Fibroblast of skin of right biceps (primary cell): ENCODE measurements around the gene ADGRG2.
"Not testable (repeated sequence)": the region's sequence is repeated elsewhere in the genome, so short reads cannot be mapped to it uniquely, and the experiment has no call there.

Experiments used
- DNase-seq: peaks from one replicate; pipeline ENCODE4 v3.0.0-alpha.2; 2013

Gene ADGRG2

GRCh38 chrX:18995221-18995620, 127.0 kb downstream of the ADGRG2 start:
- peak; percentile 85 for DNase-seq

- DNase-seq, result peak; percentile 89
Observed at GRCh38 chrX:18994713-18995112, 127.6 kb downstream of the ADGRG2 start.

- DNase-seq, result no peak
Observed at GRCh38 chrX:18992829-18993228, 129.4 kb downstream of the ADGRG2 start.

GRCh38 chrX:18985186-18985435, 137.2 kb downstream of the ADGRG2 start:
- no peak for DNase-seq

GRCh38 chrX:18984381-18985185, 137.7 kb downstream of the ADGRG2 start:
- DNase-seq, result peak; percentile 78

GRCh38 chrX:18983666-18984380, 138.4 kb downstream of the ADGRG2 start, which contains the start of gene PHKA2:
TSS of gene PHKA2 (minus strand) at chrX:18984114. CDS start at chrX:18983932, 182 bp downstream.
- DNase-seq, result peak; percentile 66

GRCh38 chrX:18981124-18981807, 141.0 kb downstream of the ADGRG2 start:
- DNase-seq, result no peak

GRCh38 chrX:18980262-18980661, 142.0 kb downstream of the ADGRG2 start:
- DNase-seq, result not testable (repeated sequence)

GRCh38 chrX:18974993-18975392, 147.3 kb downstream of the ADGRG2 start:
- DNase-seq, result no peak

GRCh38 chrX:18973527-18974192, 148.6 kb downstream of the ADGRG2 start:
- no peak for DNase-seq

GRCh38 chrX:18971506-18971905, 150.8 kb downstream of the ADGRG2 start:
- no peak for DNase-seq

- no peak for DNase-seq
Observed at GRCh38 chrX:18970465-18970864, 151.8 kb downstream of the ADGRG2 start.

- DNase-seq, result no peak
Observed at GRCh38 chrX:18966624-18967023, 155.6 kb downstream of the ADGRG2 start.

GRCh38 chrX:18964901-18965300, 157.4 kb downstream of the ADGRG2 start:
- DNase-seq, result no peak

- DNase-seq, result peak; percentile 3
Observed at GRCh38 chrX:18964026-18964425, 158.2 kb downstream of the ADGRG2 start.

GRCh38 chrX:18962329-18962728, 159.9 kb downstream of the ADGRG2 start:
- no peak for DNase-seq

GRCh38 chrX:18961686-18962085, 160.6 kb downstream of the ADGRG2 start:
- peak; percentile 27 for DNase-seq

GRCh38 chrX:18956303-18957032, 165.8 kb downstream of the ADGRG2 start:
- DNase-seq, result peak; percentile 2

GRCh38 chrX:18955676-18956075, 166.6 kb downstream of the ADGRG2 start:
- DNase-seq, result no peak

GRCh38 chrX:18951032-18951431, 171.2 kb downstream of the ADGRG2 start:
- DNase-seq, result no peak

GRCh38 chrX:18949944-18950301, 172.3 kb downstream of the ADGRG2 start:
- DNase-seq, result no peak

- DNase-seq, result no peak
Observed at GRCh38 chrX:18949291-18949943, 172.9 kb downstream of the ADGRG2 start.
